Caco-2 (cell line): ENCODE measurements around the gene CFAP61. TPM values are rescaled to one million over a fixed set of nuclear protein-coding genes. Genes with fewer than 3 reads are reported as not detected.

Experiments
- BruUV-seq: library from RNA; stranded (reverse); fragments of 400-500 nt; replicated peaks from 2 replicates; lab custom pipeline; 2021; lab: Mats Ljungman, UMichigan
- CTCF ChIA-PET: fragments of 300-600 bp; sonication (Branson Sonifier 250); formaldehyde crosslinking; loops from one replicate; lab custom pipeline; 2022; ENCODE audit warnings: antibody characterized with exemption; lab: Charles Lee
- POLR2A ChIA-PET: fragments of 300-600 bp; sonication (Branson Sonifier 250); formaldehyde crosslinking; loops from one replicate; lab custom pipeline; 2022; ENCODE audit warnings: antibody characterized with exemption; lab: Charles Lee
- DNase-seq, 2 experiments: peaks; one replicate each; pipeline versions ENCODE4 v3.0.0 to v3.0.0-alpha.2; 2020 to 2022
- H3K27me3 ChIP-seq: replicated peaks from 2 replicates; pipeline ENCODE4 v1.6.0; 2011; ENCODE audit warnings: low read length; ENCODE audit not compliant: control insufficient read depth, insufficient read depth
- H3K36me3 ChIP-seq: 2 replicates; pipeline ENCODE4 v1.5.1; 2011; ENCODE audit warnings: low read length; ENCODE audit not compliant: control insufficient read depth, insufficient read depth
- H3K4me1 ChIP-seq: fragments of 250-450 bp; sonication (Bioruptor Pico); 2 replicates; pipeline ENCODE4 v1.5.1; 2020; ENCODE audit warnings: mild to moderate bottlenecking
- H3K4me3 ChIP-seq: 2 replicates; pipeline ENCODE4 v1.5.1; 2011; ENCODE audit warnings: low read depth, mild to moderate bottlenecking, control low read depth, low read length
- H3K9me3 ChIP-seq: fragments of 250-450 bp; sonication (Bioruptor Pico); 2 replicates; pipeline ENCODE4 v1.5.1; 2020; ENCODE audit warnings: mild to moderate bottlenecking, moderate library complexity
- H3K27ac Mint-ChIP-seq: one replicate; pipeline ENCODE4 v1.8.0; 2022; ENCODE audit warnings: mixed read lengths; ENCODE audit not compliant: unreplicated experiment
- H3K27me3 Mint-ChIP-seq: one replicate; pipeline ENCODE4 v1.8.0; 2022; ENCODE audit warnings: mixed read lengths; ENCODE audit not compliant: insufficient read depth, unreplicated experiment
- H3K36me3 Mint-ChIP-seq: one replicate; pipeline ENCODE4 v1.8.0; 2022; ENCODE audit warnings: mild to moderate bottlenecking, mixed read lengths; ENCODE audit not compliant: insufficient read depth, unreplicated experiment
- H3K4me1 Mint-ChIP-seq: one replicate; pipeline ENCODE4 v1.8.0; 2022; ENCODE audit warnings: low read depth, mixed read lengths; ENCODE audit not compliant: unreplicated experiment
- H3K4me3 Mint-ChIP-seq: one replicate; pipeline ENCODE4 v1.8.0; 2022; ENCODE audit warnings: mild to moderate bottlenecking, moderate library complexity, mixed read lengths; ENCODE audit not compliant: unreplicated experiment
- H3K9me3 Mint-ChIP-seq: one replicate; pipeline ENCODE4 v1.8.0; 2022; ENCODE audit warnings: mixed read lengths; ENCODE audit not compliant: unreplicated experiment
- intact Hi-C: fragments of 100-400 bp; cut with micrococcal nuclease; formaldehyde crosslinking; loops from one replicate; pipeline ENCODE4 v1.10.0; 2022; ENCODE audit not compliant: unreplicated experiment
- total RNA-seq: library from RNA; stranded (reverse); gene quantifications from 2 replicates; pipeline ENCODE4 v1.2.3, GENCODE V29; 2022
- TF ChIP-seq, protein P1 (sequence below), 2 experiments: fragments of 200-600 bp in 1 of 2; IDR thresholded peaks; 1 replicate in 1 of 2; 2 replicates in 1 of 2; pipeline versions ENCODE4 v1.5.1 to v1.8.0; 2011 to 2022; ENCODE audit warnings: antibody characterized with exemption in 1 of 2, control low read depth in 1 of 2, inconsistent platforms in 1 of 2, low read depth in 1 of 2, low read length in 1 of 2, mild to moderate bottlenecking in 1 of 2, moderate library complexity in 1 of 2; ENCODE audit not compliant: insufficient read depth in 1 of 2, severe bottlenecking in 1 of 2, unreplicated experiment in 1 of 2

Gene CFAP61
- total RNA-seq, 1 experiment from 2014 or later, result not detected

DNA sequence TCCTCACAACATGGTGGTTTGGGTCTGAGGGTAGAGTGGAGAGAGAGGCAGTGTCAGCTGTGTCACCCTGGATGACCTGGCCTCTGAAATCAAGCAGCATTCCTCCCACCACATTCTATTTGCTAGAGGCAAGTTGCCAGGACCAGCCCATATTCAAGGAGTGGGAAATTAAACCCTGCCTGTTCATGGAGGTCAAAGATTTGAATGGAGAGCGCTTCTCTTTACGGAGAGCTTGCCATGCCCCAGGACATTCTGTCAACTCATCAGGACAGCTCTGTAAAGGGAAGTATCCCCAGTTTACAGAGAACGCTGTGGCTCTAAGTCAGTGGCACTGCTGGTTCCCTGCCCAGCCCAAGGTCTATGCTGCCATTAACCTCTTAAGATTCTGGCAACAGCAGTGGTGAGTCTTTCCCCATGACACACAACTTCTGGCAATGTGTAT is 225.6 kb downstream of the CFAP61 start:
- intact Hi-C loops, result no loop called here
- Mint-ChIP-seq H3K4me3 (no peak overlapping the region), H3K9me3 (peaks cover 8% of the 10 kb centered on the region), H3K27ac (no peak overlapping the region), H3K4me1 (no peaks in the 10 kb centered on the region), H3K27me3 (peaks cover 4% of the 10 kb centered on the region), H3K36me3 (no peaks in the 10 kb centered on the region)
- no peaks in the 10 kb centered on the region for H3K9me3 ChIP-seq
- BruUV-seq, result no TSS peak
- no peak for DNase-seq
- ChIA-PET CTCF (no interaction called here), POLR2A (no interaction called here)
- no peak overlapping the region for H3K4me3 ChIP-seq
- no peaks in the 10 kb centered on the region; the same call in 1 of the 2 replicates for H3K27me3 ChIP-seq
- no peaks in the 10 kb centered on the region for H3K36me3 ChIP-seq
- no peaks in the 10 kb centered on the region for H3K4me1 ChIP-seq
- TF ChIP-seq, protein P1, sequence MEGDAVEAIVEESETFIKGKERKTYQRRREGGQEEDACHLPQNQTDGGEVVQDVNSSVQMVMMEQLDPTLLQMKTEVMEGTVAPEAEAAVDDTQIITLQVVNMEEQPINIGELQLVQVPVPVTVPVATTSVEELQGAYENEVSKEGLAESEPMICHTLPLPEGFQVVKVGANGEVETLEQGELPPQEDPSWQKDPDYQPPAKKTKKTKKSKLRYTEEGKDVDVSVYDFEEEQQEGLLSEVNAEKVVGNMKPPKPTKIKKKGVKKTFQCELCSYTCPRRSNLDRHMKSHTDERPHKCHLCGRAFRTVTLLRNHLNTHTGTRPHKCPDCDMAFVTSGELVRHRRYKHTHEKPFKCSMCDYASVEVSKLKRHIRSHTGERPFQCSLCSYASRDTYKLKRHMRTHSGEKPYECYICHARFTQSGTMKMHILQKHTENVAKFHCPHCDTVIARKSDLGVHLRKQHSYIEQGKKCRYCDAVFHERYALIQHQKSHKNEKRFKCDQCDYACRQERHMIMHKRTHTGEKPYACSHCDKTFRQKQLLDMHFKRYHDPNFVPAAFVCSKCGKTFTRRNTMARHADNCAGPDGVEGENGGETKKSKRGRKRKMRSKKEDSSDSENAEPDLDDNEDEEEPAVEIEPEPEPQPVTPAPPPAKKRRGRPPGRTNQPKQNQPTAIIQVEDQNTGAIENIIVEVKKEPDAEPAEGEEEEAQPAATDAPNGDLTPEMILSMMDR (IDR thresholded peaks at IDR 0.05; ENCODE audit: insufficient read depth in 1 of 2, low read depth in 1 of 2, low read length in 1 of 2, severe bottlenecking in 1 of 2, unreplicated experiment in 1 of 2), result no peak

DNA sequence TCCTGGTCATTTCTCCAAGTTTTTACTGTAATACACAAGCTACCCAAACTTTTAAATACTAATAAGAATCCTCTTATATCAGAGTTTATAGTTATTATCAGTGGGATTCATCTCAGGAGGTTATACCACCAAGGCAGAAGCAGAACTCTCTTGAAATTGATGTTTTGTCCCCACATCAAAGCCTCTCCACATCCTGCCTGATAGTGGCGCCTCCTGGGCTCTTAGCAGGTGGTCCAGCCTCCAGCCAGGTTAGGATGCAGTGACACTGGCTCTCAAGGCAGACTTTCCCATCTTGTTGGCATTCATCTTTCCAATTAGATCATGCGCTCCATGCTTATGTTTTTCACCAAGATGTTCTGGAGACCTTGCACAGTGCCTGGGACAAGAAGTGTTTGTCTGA is 233.7 kb downstream of the CFAP61 start:
- Histone ChIP-seq H3K9me3 (no peaks in the 10 kb centered on the region), H3K27me3 (no peaks in the 10 kb centered on the region), H3K4me1 (no peaks in the 10 kb centered on the region), H3K36me3 (no peaks in the 10 kb centered on the region), H3K4me3 (no peak overlapping the region)
- H3K9me3 Mint-ChIP-seq, result no peaks in the 10 kb centered on the region
- POLR2A ChIA-PET, result no interaction called here
- CTCF ChIA-PET, result no interaction called here
- peaks cover 26% of the 10 kb centered on the region for H3K27me3 Mint-ChIP-seq
- no peaks in the 10 kb centered on the region for H3K36me3 Mint-ChIP-seq
- TF ChIP-seq, protein P1 (IDR thresholded peaks at IDR 0.05; ENCODE audit: insufficient read depth in 1 of 2, low read depth in 1 of 2, low read length in 1 of 2, severe bottlenecking in 1 of 2, unreplicated experiment in 1 of 2), result no peak
- intact Hi-C loops, result no loop called here
- DNase-seq, result no peak
- H3K4me3 Mint-ChIP-seq, result no peak overlapping the region
- no peaks in the 10 kb centered on the region for H3K4me1 Mint-ChIP-seq
- H3K27ac Mint-ChIP-seq, result no peak overlapping the region
- no TSS peak for BruUV-seq

DNA sequence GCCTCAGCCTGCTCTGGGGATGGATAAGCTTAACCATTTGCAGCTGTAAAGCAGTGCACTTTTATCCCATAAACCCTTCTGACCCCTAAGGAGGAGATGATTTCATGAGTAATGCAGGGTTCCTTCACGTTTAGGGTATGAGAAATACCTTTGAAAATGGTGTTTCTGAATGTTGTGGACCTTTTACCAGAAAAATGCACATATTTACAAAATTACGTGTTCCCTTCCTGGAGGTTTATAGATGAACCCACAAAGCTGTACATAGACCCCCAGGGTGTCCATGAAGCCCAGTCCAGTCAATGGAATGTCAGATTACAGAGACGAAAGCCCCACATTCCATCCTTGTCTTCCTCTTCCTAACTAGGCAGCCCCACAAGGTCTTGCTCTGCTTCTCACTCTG is 237.0 kb downstream of the CFAP61 start:
- ChIA-PET CTCF (no interaction called here), POLR2A (no interaction called here)
- intact Hi-C loops, result no loop called here
- Mint-ChIP-seq H3K27me3 (peaks cover 20% of the 10 kb centered on the region), H3K9me3 (no peaks in the 10 kb centered on the region), H3K4me3 (no peak overlapping the region), H3K36me3 (no peaks in the 10 kb centered on the region), H3K4me1 (no peaks in the 10 kb centered on the region), H3K27ac (no peak overlapping the region)
- Histone ChIP-seq H3K4me3 (no peak overlapping the region), H3K27me3 (no peaks in the 10 kb centered on the region), H3K4me1 (no peaks in the 10 kb centered on the region), H3K9me3 (no peaks in the 10 kb centered on the region), H3K36me3 (no peaks in the 10 kb centered on the region)
- TF ChIP-seq, protein P1 (IDR thresholded peaks at IDR 0.05; ENCODE audit: insufficient read depth in 1 of 2, low read depth in 1 of 2, low read length in 1 of 2, severe bottlenecking in 1 of 2, unreplicated experiment in 1 of 2), result no peak
- BruUV-seq, result no TSS peak
- no peak for DNase-seq
